Measurements from ENCODE around the gene DCLK2.

The DCLK2 gene

DNA sequence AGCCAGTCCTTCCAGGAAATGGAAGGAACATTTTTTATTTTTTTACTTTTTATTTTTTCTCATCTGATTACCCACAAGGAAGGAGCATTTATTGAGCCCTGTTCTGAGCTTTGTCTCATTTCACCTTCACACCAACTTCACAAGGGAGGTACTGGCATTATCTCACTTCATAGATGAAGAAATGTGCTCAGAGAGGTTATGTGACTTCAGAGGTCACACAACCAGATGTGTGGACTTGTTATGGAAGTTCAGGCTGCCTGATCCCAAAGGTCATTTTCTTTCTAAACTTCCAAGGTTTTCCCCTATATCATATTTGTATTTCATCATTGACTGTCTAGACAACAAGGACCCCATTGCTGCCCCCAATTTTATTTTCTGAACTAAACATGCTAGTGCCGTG is 160.3 kb downstream of the DCLK2 start:
- DNase-seq (ENCODE audit: low read depth in 2 of 2): no peak

DNA sequence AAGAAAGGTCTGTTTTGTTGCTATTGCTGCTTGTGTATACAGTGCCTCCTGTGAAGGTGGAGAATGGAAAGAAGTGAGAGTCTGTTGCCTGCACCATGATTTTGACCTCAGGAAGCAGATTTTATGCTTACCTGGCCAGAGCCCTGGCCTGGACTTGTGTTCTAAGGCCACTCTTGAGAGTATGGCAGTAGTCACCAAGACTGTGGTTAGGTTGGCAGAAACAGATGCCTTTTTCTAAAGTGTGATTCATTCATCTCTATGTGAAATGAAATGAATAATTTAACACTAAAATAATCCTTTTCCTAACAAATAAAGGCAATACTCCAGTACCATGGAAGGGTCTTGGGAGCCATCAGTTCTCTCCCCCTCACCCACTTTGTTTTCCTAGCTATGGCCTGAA is 161.8 kb downstream of the DCLK2 start:
- DNase-seq (ENCODE audit: low read depth in 2 of 2): no peak

DNA sequence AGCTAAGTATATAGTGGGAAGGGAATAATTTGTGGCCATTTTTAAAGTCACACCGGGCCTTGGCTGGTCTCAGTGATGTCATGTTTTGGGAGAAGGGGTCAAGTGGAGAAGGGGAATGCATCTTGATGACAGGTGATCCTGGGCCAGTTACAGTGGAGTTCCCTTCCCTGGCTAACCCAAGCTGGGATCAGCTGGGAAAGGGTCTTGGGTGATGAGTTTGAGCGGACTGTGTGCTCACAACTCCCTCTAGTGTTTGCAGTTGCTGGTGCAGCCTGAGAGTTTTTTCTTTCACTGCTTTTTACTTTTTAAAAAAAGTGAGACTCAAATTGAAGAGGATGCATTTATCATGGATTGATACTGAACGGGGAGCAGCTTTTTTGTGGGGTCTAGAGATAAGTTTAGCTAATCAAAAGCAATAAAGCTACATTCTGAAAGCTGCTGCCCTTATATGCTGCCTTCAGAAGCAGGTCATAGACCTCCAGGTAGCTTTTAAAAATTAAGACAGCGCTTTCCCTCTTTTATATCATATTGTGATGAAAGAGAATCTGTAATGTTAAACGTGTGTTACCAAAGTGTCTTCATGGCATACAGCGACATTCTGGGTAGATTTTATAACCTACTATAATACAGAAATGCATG is 164.7 kb downstream of the DCLK2 start:
- no peak for DNase-seq (ENCODE audit: low read depth in 2 of 2)

DNA sequence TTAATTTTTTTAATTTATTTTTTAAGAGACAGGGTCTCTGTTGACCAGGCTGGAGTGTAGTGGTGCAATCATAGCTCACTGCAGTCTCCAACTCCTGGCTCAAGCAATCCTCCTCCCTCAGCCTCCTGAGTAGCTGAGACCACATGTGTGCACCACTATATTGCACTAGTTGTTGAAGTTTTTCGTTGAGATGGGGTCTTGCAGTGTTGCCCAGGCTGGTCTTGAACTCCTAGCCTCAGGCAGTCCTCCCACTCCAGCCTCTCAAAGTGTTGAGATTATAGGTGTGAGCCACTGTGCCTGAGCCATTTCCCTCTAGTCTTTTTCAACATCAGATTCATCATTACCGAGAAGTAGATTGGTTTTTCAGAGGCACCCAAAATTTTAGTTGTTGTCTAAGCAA is 165.7 kb downstream of the DCLK2 start:
- no peak for DNase-seq (ENCODE audit: low read depth in 2 of 2)

DNA sequence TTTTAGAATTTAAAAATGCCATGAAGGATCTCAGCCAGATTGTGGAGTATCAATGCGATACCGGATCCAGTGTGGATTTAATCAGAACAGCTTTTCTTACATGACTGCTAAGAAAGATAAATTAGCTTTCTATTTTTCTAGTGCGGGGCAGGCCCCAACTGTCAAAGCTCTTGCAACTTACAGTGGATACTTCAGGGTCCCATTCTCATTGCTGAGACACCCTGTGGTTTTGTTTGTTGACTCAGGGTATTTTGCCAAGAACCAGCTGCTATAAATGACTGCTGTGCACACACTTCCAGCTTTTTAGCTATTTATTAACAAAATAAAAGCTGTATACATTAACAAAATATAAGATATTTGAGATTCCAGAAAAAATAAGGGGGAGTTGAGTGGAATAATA is 166.4 kb downstream of the DCLK2 start:
- no peak for DNase-seq (ENCODE audit: low read depth in 2 of 2)

DNA sequence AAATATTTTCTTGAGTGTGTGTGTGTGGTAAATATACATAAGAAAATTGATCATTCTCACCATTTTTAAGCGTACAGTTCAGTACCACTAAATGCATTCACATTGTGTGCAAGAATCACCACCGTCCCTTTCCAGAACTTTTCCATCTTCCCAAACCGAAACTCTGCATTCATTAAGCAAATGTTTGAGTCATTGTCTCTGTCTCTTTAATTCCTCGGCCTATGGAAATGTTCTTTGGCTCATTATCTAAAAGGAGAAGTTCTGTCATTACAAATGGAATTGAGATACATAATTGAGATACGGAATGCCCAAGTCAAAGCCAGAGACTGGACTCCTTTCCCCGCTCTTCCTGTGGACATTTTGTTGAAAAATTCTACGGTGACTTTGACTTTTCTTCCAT is 168.9 kb downstream of the DCLK2 start:
- no peak for DNase-seq (ENCODE audit: low read depth in 2 of 2)

DNA sequence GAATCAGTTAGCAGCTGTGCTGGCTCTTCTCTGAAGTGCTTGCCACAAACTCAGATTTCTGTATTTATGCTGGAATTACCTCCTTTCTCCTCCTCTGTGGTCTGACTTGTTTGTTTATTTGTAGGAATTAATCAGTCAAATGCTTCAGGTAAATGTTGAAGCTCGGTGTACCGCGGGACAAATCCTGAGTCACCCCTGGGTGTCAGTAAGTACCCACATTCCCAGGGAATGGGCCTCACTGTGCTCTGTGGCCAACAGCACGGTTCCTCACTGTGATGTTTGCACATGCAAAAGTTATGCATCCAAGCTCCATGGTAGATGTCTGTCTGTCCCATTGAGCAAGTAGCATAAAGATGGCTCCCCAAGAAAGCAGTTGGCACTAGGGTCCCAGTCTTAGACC is 169.9 kb downstream of the DCLK2 start:
- no peak for DNase-seq (ENCODE audit: low read depth in 2 of 2)

DNA sequence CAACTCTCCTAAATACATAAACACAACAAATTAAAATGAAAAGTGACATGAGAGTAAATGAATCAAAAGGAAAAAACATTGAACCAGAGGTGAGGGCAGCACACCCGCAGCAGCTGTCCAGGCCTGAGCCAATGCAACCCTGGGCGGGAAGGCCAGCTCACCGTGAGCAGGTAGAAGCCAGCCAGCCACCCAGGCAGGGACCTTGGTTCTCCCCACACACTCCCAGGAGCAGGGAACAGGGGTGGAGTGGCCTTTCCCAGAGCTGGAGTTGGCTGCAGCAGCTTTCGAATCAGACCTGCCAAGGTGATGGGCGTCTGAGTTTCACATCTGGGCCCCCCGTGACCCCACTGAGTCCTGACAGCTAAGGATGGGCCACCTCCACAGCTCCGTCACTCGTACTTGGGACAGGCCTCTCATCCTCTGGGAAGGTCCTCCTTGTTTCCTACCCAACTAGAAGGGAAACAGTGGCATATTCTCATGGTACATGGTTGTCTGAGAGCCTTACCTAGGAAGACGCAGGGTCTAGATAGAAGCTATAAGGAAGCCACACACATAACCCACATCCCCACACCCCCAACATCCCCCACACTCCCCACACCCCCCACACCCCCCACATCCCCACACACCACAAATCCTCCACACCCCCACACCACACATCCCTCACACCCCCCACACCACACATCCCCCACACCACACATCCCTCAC is 172.2 kb downstream of the DCLK2 start:
- DNase-seq (ENCODE audit: low read depth in 2 of 2): no peak

DNA sequence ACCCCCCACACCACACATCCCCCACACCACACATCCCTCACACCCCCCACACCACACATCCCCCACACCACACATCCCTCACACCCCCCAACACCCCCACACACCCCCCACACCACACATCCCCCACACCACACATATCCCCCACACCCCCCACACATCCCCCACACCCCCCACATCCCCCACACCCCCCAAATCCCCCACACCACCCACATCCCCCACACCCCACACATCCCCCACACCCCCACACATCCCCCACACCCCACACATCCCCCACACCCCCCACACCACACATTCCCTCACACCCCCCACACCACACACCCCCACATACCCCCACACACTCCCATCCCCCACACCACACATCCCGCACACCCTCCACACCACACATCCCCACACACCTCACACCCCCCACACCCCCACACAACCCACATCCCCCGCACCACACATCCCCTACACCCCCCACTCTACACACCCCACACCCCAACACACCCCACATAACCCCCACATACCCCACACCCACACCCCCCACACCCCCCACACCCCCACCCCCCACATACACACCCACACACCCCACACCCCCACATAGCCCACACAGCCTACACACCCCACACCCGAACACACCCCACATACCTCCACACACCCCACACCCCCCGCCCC is 172.9 kb downstream of the DCLK2 start:
- DNase-seq (ENCODE audit: low read depth in 2 of 2): no peak

DNA sequence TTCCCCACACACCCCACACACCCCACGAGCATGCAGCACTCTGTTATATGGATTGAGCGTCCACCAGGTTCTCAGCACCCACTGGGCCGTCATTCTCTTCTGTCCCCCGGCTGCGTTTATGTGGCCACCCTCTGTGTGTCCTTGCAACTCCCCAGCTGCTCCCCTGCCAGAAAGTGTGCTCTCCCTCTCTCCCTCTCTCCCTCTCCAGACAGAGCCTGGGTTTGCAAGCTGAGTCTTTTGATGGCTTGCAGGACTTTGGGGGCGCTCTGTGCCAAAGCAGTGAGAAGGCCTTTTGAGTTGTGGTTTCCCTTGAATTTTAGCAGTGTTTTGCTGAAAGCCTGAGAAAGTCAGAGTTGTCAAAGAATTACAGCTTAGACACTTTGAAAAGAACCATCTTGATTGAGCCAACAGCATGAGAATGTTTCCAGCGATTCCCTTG is 173.5 kb downstream of the DCLK2 start:
- no peak for DNase-seq (ENCODE audit: low read depth in 2 of 2)

DNA sequence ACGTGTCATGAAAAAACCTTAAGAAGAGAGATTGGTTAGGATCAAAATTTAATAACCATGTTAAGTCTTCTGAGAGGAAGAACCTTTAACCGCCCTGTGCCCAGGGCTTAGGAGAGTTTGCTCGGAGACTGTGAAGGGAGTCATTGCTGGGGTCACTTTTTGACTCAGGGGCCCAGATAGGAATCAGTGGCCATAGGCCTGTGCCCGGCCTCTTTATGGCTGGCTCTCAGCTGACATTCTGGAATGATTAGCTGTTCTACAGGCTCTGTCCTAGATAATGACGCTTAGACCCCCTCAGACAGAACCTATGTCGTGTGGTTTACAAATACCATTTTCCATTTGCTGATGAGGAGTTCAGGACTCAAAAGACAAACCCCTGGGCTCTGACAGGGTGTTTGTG is 174.1 kb downstream of the DCLK2 start:
- no peak for DNase-seq (ENCODE audit: low read depth in 2 of 2)

DNA sequence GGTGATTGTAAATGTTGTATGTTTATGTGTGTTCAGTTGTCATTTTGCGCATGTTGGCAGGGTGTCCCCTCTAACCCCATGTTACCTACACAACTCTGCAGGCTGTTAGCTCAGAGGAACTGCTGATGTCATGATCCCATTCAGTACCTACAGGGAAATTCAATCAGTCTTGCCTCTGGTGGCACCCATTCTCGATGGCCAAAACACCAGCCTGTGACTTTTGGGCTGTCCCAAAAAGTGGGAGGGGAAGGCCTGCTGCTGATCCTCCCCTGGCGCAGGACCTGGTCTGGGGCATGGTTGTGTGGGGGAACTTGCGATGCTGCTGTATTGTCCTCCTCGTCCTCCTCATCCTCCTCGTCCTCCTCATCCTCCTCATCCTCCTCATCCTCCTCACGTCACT is 174.5 kb downstream of the DCLK2 start:
- DNase-seq (ENCODE audit: low read depth in 2 of 2): no peak

DNA sequence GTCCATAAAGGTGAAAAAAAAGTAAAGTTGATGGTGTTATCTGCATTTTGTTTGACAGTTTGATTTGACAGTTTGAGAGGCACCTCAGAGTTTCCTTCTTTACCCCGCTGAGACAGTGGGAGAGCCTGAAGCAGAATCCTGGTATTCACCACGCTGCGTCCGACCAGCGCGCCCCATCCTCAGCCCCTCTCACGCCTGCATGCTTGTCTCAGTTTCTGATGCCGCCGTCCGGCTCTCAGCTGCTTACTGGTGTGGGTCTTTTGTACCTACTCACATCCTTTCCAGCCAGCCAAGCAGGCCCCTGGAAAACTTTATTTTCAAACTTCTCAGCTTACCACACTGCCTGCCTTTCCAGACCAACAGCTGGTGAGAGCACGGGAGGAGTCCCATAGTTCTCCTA is 175.2 kb downstream of the DCLK2 start:
- no peak for DNase-seq (ENCODE audit: low read depth in 2 of 2)

DNA sequence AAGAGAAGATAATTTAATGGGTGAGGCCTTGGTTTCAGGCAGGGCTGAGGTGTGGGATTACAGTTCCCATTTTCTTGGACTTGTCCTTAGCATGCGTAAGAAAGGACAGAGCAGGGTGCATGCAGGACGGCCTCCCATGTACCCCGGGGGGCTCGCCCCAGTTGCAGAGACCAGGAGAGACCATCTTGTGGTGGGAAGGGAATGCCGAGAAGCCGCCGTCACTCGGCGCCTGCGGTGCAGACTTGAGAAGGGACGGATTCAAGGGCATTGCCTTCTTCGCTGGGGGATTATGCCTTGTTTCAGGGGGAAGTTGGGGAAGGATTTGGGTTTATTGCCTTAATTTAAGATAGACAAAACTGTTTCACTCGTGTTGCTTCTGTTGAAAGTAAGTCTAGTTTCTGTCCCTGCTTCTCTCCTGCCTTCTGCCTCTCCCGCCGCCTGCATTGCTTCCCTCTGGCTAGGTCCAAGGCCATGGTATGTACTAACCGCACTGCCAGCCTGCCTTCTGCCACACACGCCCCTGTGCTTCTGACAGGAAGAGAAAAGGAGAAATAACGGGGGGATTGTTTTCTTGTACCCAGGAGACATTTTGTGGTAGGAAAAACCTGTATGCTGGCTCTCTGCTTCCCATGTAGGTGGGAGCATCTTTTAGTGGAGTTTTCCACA is 175.9 kb downstream of the DCLK2 start:
- no peak for DNase-seq (ENCODE audit: low read depth in 2 of 2)

DNA sequence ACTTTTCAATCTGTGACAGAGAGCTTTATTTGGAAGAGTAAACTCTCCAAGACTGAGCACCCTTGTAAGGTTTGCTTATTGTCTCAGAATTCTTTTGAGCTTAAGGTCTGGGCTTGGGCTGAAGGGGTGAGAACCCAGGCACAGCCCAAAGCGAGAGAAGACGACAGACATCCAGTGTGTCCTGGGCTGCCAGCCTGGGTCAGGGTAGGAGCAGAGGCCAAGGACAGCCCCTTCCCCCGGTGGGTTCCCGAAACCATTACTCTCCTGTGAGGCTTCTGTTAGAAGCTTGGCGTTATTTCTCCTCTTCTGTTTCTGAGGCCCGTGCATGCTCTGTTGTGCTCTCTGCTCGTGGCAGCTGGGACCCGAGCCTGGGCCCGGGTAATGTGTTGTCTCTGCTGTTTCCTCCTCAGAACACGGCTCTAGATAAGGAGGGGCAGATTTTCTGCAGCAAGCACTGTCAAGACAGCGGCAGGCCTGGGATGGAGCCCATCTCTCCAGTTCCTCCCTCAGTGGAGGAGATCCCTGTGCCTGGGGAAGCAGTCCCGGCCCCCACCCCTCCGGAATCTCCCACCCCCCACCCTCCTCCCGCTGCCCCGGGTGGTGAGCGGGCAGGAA is 177.5 kb downstream of the DCLK2 start:
- no peak for DNase-seq (ENCODE audit: low read depth in 2 of 2)

DNA sequence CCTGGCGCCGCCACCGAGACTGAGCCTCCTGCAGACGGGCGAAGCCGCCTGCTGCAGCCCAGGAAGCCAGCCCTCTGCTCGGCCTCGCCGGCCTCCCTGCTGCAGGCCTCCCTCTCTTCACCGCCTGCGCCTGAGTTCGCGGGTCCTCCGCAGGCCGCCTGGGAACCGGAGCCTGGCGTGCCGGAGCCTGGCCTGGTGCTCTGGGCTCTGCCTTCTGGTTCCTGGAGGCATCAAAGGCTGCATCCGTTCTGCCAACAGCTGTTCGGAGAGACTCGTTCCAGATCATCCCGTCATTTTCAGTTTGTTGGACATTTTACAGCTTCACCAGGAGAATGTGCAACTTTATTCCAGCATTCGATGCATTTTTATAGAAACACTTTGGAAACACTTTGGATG is 178.0 kb downstream of the DCLK2 start:
- no peak for DNase-seq (ENCODE audit: low read depth in 2 of 2)

DNA sequence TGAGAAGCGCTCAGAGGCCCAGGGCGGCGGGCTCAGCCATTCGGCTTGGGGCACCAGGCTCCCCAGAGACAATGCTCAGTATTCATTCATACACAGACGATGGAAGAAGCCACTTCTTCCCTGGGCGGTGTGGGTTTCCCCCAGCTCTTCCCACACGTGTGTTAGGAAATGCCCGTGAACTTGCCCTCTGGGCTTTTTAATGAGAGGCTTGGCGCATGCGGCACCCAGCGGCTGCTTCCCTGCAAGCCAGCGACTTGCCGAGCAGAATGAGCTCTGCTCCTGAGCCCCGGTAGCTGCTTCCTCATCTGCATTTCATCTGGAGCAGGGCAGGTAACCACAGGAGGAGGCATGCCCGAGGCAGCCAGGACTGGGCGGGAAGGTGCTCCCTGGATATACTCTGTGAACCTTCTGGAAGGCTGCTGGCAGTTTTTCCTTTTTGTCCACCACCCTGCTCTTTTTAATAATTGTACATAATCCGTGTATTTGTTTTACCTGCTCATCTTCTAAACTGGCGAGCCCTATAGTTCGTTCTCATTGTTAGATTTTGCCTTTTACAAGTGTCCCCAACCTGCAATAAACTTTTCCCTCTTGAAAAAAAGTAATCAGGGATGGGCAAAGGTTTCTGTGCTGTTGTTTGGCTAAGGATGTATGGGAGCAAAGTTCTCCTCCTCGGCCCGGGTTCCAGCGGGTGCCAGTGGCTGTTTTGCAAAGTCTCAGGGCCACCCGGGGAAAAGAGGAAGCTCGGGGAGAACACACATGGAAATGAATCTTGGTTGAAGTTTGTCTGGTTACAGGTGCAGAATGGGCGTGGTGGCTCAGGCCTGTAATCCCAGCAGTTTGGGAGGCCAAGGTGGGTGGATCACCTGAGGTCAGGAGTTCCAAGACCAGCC is 178.8 kb downstream of the DCLK2 start:
- no peak for DNase-seq (ENCODE audit: low read depth in 2 of 2)

DNA sequence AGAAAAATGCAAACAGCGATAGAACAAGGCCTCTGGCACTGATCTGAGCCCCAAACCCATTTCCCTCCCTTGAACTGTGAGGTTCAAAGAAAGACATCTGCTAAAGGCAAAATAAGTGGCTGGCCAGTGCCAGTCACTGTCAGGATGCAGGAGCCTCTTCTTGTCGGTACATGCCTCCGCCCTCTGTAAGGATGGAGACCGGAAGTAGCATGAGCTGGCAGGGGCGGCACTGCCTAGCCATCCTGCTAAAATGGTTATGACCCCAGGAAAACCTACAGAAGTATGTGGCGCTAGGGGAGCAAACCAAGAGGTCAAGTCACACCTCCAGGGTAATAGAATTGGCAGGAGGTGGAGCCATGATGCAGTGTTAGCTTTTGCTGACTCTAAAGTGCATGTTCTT is 180.3 kb downstream of the DCLK2 start:
- DNase-seq (ENCODE audit: low read depth in 2 of 2): no peak

DNA sequence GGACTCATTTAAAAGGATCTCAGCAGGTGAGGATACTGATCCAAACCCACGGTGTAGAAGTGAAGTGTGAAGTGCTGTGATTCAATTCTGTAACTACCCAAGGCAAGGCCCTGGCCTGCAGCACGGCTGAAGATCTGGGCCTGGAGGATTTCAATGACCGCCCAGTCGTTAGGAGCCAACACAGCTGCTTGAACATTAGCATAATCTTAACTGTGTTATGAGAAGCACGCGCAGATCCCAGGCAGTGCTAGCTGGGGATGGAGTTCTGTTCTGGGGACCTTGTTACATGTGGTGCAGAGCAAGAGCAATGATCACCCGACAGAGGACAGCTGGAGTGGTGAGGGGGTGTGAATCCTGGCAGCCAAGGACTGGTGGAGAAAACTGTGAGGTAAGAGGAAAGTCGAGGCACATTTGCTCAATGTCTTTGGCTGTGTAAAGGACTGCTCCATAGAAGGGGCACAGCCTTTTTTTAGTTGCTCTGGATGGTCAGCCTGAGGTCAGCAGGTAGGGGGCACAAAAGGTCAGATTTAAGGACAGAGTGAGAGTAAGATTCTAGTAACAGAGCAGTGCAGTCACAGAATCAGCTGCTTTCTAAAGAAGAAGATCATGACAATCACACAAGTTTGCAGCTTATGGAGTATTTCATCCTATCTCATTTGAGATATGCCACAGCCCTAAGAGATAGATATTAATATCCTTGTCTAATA is 181.8 kb downstream of the DCLK2 start:
- DNase-seq (ENCODE audit: low read depth in 2 of 2): no peak

DNA sequence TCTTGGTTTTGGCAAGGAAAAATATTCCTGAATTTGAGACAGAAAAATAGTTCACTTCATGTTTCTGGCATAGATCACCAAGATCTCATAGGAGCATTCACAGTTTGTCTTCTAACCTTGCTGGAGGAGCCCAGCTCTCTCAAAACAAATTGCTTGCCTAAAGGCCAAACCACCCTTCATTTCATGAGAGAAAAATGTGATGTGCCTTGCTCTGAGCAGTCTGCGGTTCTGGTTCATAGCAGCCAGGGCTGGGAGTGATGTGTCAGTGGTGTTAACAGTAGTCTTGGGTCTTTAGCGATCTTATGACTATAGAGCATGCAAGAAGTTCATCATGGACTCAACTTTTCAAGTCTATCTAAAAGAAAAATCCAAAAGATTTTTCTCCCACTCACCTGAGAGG is 183.3 kb downstream of the DCLK2 start:
- no peak for DNase-seq (ENCODE audit: low read depth in 2 of 2)

DNA sequence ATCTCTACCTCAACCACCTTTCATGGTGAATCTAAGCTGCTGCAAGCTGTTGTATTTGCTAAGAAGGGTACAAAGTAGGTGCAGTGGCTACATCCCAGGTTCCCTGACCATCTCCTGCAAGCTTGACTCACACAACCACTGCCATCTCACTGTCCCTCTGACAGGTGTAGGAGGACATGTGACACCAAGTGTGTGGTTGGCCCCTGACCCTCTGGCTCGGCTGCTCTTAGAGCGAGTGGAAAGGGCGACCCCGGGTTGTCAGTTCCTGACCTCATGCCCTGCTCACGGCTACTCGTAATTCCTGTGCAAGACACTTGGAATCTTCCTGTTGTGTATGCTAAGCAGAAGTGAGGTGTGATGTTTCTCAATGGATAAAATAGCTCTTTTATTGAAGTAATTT is 184.4 kb downstream of the DCLK2 start:
- DNase-seq (ENCODE audit: low read depth in 2 of 2): no peak
